Activated effector memory CD4-positive, alpha-beta T cell treated with Interleukin-2 at 50 U/mL for 16 hours (primary cell): ENCODE data around the gene NVL.
"Not testable (repeated sequence)": the region's sequence is repeated elsewhere in the genome, so short reads cannot be mapped to it uniquely, and the experiment has no call there.

Experiments
- DNase-seq: peaks from one replicate; pipeline ENCODE4 v3.0.0-alpha.2; 2020

Gene NVL

DNA sequence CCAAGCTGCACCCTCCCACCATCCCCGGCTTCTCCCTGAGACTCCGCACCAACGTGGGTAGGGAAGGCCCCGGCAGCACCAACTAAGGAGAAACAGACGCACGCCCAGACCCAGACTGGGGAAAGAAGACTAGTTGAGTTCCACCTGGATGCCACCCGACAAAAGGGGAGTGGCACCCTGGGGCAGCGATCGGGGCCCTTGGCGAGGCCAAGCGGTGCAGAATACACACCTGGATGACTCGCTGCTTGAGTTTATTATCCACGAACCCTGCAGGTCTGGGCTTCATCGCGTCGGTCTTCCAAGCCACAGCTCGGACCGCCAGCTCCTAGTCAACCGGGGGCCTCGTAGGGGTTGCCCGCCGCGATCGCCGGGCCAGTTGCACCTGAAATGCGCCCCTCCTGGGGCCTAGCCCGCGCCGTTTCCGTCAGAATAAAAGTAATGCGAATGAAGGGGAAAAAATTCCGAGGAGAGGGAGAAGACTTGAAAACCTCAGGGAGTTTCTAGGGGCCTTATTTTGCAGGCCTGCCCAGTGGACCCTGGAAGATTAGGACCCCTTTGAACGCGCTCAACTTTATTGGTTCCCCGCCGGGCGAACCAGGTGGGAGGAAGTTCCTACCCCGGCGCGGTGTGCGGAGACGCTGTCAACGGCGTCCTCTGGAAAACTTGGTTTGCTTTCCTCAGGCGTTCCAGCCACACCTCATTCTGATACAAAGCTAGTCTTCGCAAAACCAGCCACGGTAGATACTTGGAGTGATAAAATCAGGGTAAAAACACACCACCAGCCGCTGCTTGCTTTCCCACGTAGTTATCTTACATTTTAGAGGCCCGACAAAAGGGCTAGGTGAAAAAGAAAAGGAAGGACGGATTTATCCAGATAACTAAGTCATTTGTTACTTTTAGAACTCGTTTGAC is at the start of gene NVL:
Gene NVL (minus strand): TSS at position 331 of the 912 bp plus-strand sequence. CDS start 45 bp downstream, at position 286.
- peak; percentile 74 for DNase-seq

DNA sequence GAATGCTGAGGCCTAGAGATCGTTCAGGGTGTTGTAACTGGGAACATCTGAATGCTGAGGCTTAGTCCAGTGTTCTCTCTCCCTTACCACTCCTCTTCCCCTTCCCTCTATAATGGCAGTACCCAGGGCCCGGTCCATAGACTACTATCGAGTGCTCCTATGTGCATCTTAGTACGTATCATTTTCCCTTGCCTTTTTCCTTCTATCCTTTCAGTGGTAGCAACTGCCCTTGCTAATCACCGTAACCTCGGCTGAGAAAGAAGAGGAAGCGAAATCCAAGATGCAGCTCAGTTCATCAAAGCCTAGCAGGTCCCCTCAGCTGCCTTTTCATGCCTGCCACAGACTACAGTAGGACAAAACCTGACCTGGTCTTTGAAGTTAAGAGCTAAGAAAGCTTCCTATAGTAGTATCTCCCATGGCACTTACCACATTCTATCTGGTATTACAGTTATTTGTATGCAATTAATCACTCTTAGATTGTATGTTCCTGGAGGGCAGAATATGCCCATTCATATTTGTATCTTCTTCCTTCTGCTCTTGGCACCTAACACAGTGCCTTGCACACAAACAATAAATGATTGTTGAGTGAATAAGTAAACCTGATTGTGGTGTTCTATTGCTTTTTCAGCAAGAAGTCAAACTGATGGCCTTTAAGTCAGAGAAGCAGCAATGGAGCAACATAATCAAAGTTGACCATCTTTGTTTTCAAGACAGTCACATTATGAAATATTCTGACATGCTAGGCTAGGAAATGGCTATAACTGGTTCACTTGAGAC is 49.1 kb upstream of the NVL start:
- no peak for DNase-seq

DNA sequence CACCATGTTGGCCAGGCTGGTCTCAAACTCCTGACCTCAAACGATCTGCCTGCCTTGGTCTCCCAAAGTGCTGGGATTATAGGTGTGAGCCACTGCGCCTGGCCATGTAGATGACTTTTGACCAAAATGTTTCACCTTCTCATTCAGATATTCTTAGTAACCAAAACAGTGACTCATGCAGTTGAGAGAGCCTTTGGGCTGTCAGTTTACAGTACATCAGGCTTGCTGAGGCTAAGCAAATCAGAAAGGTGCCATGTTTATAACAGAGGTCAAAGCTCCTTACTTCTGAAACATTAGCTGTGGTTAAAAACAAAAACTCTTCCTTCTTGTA is 47.7 kb upstream of the NVL start:
- no peak for DNase-seq

DNA sequence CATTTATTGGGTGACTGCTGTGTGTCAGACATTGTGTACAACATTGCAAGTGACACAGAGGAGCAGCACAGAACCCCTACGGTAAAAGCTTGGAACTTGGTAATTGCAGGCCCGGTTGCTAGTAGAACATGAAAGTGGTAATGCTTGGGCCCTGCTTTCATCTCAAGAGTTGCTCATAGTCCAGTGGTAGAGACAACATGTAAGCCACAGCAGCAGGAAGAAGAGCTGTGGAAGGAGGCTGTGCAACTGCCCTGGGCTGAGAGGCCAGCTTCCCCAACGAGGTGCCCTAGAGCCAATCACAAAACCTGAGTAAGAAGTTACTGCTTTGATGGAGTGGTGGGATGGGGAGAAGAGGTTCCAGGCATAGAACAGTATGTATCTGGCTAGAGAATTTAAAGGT is 45.1 kb upstream of the NVL start:
- no peak for DNase-seq

DNA sequence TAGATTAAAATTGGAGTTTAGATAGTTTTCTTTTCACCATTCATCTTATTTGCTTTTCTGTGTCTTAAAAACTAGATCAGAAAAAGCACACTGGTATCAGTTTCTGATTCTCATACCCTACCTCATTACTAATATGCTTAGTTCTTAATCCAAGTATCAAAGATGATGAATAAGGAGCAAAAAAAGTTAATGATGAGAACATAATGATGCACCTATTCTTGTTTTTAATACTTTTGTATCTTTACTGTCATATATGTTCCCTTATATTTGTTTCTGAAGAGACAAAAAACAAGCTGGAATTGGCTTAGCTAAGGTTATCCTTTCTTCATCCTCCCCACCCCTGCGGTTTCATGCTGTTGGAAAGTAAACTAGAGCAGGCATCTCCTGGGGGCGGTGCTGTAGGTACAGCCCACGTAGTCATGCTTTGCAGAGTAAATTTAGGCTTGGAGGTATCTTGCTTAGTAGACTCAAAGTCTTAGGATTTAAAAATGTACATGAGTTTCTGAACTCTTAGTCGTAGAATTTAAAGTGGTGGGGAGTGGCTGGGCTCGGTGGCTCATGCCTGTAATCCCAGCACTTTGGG is 43.1 kb upstream of the NVL start:
- no peak for DNase-seq

DNA sequence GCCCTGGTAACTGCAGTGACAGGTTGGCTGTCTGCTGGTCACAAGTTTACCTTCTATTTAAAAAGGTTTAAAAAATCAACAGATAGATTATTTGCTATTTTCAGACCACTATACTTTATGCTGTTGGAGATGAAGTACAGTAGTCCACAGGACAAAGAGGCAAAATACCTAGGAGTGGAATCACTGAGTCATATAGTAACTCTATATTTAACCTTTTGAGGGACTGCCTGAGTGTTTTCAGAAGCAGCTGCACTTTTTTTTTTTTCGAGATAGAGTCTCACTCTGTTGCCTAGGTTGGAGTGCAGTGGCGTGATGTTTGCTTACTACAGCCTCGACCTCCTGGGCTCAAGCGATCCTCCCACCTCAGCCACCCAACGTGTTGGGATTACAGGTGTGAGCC is 38.4 kb upstream of the NVL start:
- DNase-seq, result no peak

DNA sequence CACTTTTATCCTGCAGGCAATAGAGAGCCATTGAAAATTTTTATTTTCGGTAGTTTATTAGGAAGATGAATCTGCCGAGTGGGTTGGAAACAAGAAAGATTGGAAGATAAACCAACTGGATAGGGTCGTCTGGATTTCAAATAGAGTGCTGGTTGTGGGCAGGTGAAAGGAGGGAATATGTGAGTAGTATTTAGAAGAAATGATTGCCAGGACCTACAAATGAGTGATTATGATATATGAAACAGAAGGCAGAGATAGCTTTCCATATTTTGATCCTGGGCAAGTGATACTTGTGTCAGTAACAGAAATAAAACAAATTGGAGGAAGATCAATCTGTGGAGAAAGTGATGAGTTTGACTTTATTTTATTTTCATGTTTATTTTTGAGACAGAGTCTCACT is 29.2 kb upstream of the NVL start:
- no peak for DNase-seq

DNA sequence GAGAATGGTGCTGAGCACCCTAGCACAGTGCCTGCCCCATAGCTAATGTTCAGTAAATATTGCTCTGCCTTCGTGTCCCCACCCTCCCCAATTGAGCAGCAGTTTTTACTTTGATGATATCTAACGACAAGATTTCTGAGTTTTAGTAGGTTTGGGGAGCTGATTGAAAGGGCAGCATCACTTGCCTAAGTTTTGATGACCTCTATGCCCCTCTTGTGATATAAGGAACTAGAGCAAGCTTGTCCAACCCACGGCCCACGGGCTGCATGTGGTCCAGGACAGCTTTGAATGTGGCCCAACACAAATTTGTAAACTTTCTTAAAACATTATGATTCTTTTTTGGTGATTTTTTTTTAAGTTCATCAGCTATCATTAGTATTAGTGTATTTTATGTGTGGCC is 28.3 kb upstream of the NVL start:
- no peak for DNase-seq

DNA sequence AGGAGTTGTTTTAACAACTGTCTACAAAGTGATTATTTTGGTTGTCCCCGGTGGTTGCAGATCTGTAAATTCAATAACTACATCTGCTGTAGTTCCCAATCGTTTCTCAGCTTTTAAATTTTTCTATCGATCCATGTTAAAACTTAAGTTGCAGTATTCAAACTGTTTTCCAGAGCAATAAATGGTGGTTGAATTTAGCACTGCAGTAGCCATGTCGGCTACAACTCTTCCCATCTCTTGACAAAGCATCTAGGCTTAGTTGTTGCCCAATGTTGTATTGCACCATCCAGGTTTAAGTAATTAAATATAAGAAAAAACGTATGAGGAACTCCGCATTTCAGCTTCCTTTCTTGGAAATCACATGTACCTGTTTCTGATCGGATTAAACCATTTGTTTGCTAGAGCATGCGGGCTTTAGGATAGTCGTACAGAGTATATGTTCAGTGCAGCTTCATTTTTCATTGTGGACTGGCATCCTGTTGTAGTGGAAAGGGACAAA is 27.7 kb upstream of the NVL start:
- no peak for DNase-seq

DNA sequence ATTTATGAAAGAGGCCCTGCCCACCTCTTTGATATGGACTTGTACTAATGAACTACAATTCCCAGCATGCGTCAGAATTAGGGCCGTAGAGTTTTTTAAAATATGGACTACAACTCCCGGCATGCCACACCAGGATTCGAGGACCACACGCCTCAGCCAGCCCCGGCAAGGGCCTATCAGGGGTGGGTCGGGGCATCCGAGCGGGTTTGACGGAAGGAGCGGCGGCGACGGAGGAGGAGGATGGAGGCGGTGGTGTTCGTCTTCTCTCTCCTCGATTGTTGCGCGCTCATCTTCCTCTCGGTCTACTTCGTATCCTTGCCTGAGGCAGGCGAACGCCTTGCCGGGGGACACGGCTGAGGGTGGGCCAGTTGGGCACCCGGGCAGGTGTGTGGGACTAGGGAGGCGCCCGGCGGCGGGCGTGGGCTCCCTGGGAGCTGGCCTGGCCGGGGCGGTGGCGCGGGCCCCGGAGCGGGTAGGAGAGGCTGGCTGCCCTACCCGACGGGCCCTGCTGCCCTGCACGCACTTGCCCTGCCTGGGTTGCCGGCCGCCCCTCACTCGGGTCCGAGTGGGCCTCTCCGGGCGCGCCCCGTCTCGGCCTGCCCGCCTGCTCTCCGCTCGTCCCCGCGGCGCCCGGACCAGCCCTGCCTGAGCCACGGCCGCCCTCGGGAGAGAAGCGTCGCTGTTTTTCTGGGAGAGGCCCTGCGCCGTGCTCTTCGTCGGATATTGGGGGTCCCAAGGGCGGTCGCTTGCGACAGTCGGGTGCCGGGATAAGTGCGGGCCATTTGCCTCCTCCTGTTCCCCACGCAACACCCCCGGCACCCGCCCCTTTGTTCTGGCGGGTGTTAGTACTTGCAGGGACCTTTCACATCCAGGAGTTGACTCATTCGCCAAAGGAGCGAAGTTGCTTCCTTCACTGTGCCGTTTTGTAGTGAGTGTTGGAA is 27.0 kb upstream of the NVL start, which contains the start of gene CNIH4:
Gene CNIH4 (plus strand): TSS at position 195 of the 941 bp plus-strand sequence. CDS start 46 bp downstream, at position 241.
- peak; percentile 88 for DNase-seq

DNA sequence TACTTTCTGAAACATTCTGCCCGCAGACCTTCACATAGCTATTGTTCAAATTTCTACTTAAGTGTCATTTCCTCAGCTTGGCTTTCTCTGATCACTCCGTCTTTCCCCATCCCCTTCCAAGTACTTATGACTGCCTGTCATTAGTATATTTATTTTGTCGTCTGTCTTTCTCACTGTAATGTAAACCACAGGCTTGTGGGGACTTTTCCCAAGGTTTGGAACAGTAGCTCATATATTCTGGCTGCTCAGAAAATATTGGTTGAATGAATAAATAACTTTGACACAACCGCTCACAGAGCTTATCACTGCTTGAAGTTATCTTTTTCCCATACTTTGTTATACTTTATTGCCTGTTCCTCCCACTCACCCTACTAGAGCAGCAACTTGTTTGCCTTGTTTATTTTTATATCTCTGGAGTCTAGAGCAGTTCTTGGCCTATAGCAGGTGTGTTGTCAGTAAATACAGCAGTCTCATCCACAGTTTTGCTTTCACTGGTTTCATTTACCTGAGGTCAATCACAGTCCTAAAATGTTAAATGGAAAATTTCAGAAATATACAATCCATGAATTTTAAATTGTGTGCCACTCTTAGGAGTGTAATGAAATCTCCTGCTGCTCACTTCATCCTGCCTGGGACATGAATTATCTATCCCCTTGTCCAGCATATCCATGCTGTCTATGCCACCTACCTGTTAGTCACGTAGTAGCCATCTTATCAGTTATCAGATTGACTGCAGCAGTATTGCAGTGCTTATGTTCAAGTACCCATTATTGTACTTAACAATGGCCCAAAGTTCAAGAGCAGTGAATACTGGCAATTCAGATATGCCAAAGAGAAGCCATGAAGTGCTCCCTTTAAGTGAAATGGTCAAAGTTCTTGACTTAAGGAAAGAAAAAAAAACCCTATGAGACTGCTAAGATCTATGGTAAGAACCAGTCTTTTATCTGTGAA is 24.3 kb upstream of the NVL start:
- no peak for DNase-seq

DNA sequence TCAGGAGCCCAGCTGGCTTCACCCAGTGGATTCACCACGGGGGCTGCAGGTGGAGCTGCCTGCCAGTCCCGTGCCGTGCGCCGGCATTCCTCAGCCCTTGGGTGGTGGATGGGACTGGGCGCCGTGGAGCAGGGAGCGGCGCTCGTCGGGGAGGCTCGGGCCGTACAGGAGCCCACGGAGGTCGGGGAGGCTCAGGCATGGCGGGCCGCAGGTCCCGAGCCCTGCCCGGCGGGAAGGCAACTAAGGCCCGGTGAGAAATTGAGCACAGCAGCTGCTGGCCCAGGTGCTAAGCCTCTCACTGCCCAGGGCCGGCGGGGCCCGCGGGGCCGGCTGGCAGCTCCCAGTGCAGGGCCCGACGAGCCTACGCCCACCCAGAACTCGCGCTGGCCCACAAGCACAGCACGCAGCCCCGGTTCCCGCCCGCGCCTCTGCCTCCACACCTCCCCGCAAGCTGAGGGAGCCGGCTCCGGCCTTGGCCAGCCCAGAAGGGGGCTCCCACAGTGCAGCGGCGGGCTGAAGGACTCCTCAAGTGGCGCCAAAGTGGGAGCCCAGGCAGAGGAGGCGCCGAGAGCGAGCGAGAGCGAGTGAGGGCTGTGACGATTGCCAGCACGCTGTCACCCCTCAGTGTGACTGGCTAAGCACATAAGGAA is 22.6 kb upstream of the NVL start:
- not testable (repeated sequence) for DNase-seq

DNA sequence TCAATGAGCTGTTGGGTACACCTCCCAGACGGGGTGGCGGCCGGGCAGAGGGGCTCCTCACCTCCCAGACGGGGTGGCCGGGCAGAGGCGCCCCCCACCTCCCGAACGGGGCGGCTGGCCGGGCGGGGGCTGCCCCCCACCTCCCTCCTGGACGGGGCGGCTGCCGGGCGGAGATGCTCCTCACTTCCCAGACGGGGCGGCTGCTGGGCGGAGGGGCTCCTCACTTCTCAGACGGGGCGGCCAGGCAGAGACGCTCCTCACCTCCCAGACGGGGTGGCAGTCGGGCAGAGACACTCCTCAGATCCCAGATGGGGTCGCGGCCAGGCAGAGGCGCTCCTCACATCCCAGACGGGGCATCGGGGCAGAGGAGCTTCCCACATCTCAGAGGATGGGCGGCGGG is 19.7 kb upstream of the NVL start:
- DNase-seq, result not testable (repeated sequence)

DNA sequence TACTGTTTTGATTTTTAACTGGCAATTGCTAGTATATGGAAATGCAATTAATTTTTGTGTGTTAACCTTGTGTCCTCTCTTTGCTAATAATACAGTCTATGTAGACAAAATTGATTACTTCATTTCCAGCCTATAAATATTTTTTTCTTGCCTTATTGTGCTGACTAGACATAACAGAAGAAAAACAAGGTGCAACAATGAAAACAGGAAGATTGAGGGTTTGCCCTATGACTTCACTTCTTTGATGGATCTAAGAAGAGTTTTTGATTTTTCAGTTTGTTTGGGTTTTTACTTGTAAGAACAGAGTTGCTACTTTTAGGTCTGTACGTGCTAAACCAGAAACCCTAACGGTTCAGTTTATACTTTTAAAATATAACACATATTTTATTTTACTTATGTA is 18.2 kb upstream of the NVL start:
- no peak for DNase-seq

DNA sequence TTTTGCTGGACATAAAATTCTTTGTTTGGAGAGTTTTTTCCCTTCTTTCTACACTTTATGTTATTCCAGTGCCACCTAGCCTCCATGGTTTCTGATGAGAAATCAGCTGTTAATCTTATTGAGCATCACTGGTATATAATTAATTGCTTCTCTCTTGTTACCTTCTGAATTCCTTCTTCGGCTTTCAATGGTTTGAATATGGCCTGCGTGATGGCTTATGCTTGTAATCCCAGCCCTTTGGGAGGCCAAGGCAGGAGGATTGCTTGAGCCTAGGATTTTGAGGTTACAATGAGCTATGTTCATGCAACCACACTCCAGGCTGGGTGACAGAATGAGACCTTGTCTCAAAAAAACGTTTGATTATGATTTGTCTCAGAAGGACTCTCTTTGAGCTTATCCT is 13.7 kb upstream of the NVL start:
- DNase-seq, result no peak

DNA sequence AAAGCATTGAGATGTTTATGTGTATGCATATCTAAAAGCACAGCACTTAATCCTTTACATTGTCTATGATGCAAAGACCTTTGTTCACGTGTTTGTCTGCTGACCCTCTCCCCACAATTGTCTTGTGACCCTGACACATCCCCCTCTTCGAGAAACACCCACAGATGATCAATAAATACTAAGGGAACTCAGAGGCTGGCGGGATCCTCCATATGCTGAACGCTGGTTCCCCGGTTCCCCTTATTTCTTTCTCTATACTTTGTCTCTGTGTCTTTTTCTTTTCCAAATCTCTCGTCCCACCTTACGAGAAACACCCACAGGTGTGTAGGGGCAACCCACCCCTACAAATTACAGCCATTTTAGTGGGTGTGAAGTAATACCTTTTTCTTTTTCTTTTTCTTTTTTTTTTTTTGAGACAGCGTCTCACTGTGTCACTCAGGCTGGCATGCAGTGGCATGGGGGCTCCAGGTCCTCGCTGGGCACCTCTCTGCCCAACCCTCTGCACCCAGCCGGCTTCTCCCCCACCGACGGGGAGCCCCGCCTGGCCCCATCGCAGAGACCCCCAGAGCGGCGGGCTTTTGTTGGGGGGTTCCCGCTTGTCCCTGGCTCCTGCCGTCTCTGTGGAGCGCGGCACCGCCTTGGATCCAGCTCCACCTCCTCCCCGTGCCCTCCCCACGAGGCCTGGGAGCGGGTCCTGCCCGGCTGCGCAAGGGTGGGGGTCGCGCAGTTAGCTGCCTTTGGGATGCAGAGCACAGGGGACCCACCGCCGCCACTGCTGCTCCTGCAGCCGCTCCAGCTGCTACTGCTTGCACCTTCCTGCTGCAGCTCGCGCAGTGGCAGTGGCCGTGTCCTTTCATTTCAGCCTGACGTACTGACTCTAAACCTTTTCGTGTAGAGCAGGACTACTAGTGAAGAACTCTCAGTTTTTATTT is 10.7 kb upstream of the NVL start:
- peak; percentile 22 for DNase-seq

DNA sequence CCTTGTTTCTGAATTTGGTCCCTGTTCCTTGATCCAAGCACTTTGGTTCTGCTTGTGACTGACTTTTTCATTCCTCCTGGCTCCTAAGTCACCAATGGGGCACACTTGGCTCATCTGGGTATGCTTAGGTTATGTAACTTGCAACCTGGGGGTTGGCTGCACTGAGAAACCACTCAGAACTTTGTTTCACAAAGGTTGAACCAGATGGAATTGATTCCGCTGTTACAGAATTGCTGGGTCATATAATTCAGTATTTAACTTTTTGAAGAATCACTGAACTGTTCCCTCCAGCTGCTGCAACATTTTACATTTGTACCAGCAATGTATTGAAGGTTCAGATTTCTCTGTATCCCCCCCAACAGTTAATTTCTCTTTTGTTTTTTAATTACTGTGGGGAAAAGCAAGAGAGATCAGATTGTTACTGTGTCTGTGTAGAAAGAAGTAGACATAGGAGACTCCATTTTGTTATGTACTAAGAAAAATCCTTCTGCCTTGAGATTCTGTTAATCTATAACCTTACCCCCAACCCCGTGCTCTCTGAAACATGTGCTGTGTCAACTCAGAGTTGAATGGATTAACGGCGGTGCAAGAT is 9.6 kb upstream of the NVL start:
- no peak for DNase-seq

DNA sequence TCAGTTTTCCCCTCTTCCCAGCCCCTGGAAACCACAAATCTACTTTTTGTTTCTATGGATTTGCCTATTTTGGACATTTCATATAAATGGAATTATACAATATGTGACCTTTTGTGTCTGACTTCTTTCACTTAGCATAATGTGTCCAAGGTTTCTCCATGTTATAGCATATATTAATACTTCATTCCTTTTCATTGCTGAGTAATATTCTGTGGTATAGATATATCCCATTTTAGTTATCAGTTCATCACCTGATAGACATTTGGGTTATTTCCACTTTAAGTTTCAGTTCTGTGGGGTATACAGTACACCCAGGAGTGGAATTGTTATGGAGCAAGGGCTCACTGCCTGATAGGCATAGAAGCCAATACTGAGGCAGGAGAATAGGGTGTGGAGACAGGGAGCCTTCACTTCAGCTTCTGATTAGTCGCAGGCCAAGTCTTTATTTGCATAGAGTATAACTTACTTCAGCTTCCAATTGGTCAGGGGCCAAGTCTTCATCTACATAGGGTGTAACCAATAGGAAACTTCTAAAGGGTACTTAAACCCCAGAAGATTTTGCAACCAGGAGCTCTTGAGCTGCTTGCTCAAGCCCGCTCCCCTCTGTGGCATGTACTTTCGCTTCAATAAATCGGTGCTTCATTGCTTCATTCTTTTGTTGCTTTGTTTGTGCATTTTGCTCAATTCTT is 8.3 kb upstream of the NVL start:
- no peak for DNase-seq
